GM12872 (cell line): ENCODE measurements around the gene MYBPC3.

Source experiments
- TF ChIP-seq, protein P1 (sequence below): IDR thresholded peaks from 3 replicates; pipeline ENCODE4 v1.5.1; 2011; ENCODE audit warnings: low read depth, mild to moderate bottlenecking, low read length, moderate library complexity; ENCODE audit not compliant: insufficient read depth

The MYBPC3 gene

DNA sequence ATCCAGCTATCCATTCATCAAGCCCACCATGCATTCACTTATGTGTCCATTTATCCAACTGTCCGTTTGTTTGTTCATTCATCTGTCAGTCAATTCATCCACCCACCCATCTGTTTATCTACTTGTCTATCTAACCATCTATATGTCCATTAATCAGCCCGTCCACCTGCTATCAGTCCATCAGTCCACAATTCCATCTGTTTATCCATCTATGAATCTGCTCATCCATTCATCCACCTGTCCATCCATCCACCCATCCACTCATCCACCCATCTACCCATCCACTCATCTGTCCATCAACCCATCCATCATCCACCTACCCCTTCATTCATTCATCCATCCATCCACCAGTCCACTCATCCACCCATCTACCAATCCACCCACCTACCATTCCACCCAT is 26.8 kb upstream of the MYBPC3 start:
- TF ChIP-seq, protein P1, sequence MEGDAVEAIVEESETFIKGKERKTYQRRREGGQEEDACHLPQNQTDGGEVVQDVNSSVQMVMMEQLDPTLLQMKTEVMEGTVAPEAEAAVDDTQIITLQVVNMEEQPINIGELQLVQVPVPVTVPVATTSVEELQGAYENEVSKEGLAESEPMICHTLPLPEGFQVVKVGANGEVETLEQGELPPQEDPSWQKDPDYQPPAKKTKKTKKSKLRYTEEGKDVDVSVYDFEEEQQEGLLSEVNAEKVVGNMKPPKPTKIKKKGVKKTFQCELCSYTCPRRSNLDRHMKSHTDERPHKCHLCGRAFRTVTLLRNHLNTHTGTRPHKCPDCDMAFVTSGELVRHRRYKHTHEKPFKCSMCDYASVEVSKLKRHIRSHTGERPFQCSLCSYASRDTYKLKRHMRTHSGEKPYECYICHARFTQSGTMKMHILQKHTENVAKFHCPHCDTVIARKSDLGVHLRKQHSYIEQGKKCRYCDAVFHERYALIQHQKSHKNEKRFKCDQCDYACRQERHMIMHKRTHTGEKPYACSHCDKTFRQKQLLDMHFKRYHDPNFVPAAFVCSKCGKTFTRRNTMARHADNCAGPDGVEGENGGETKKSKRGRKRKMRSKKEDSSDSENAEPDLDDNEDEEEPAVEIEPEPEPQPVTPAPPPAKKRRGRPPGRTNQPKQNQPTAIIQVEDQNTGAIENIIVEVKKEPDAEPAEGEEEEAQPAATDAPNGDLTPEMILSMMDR = no peak

DNA sequence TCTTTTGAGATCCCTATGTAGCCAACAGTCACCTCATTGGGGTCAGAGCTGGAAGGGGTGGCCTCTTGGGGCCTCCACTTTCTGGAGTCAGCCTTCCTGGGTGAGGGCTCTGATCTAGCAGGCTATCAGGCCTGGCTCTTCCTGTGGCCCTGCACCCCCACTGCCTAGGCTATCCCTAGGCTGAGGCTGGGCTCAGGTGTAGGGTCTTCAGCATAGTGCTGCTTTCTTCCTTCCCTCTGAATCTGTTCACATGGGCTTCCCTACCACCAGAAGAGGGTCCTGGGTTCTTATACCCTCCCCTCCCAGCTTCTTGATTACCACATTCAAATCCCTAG is 26.3 kb upstream of the MYBPC3 start:
- TF ChIP-seq, protein P1 = no peak

DNA sequence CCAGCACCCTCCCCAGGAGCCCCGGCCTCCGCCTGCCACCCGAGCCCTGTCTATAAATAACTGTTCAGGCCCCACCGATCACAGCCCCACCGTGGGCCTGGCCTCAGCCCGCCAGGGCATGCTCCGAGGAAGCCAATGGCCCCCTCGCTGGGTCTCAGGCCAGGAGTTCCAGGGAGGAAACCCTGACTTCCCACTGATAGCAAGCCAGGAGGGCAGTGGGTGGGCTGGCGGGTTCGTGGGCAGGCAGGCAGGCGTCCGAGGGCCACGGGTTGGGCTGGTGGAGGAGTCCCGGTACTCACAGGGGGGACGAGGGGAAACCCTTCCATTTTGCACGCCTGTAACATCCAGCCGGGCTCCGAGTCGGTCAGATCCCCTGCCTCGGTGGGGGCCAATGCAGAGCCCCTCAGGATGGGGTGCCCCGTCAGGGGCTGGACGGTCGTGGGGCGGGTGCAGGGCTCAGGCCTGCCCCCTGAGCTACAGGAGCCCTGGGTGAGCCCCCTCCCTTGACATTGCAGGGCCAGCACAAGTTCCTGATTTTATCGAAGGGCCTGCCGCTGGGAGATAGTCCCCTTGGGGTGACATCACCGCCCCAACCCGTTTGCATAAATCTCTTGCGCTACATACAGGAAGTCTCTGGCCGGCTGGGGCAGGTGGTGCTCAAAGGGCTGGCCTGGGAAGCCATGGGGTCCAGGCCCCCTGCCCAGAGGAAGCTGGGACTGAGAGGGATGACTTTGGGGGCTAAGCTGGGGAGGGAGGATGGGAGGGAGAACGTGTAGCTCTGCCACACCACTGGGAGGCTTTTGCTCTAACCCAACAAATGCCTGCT is 25.7 kb upstream of the MYBPC3 start, which contains the start of gene SPI1:
Gene SPI1, minus strand, starts transcription at position 538 of the 826 bp plus-strand sequence. Its CDS starts 194 bp downstream, at position 344.
- TF ChIP-seq, protein P1 = no peak

- TF ChIP-seq, protein P1 = no peak
Measured at GRCh38 chr11:47377571-47378009, 25.1 kb upstream of the MYBPC3 start.

DNA sequence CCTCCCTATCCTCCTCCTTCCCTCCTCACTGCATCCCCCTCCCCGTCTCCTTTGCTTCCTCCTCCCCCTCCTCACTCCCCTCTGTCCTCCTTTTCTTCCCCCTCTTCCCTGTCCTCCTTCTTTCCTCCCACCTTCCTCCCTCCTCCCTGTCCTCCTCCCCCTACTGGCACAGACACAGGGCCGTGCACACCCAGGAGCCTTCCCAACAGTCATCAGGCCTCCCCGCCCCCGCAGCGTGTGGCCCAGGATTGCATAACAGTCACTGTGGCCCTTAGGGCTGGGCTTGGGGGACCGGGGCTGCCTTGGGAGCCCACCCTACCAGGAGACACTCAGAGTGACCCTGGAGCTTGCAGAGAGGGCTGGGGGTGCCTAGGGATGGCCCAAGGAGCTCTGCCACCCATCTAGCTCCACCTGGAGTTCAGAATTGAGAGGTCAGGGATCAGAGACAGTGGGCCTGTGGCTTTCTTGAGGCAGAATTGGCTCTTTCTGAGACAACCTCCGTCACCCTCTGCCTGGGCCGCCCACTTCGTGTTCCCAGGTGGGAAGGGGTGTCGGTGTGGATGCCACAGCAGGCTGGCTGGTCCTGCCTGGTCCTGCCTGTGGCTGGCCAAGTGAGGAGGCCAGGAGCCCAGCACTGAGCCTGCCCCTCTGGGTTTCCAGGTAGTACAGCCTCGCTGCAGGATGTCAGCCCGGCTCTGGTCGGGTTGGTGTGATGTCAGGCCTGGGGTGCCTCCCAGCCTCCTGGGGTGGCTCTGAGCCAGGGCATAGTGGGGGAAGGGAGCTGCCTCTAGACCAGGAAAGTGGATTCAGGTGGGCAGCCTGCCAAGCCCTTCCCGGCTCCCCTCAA is 24.2 kb upstream of the MYBPC3 start:
- TF ChIP-seq, protein P1 = 0 out of 3 replicates have a peak, but pooled peaks have one; percentile 4

- TF ChIP-seq, protein P1 = no peak
Measured at GRCh38 chr11:47376107-47376524, 23.6 kb upstream of the MYBPC3 start.

GRCh38 chr11:47375546-47376085 is 23.1 kb upstream of the MYBPC3 start:
- TF ChIP-seq, protein P1 = no peak
